ENCODE data around the gene DAPK1.

DAPK1 gene

DNA sequence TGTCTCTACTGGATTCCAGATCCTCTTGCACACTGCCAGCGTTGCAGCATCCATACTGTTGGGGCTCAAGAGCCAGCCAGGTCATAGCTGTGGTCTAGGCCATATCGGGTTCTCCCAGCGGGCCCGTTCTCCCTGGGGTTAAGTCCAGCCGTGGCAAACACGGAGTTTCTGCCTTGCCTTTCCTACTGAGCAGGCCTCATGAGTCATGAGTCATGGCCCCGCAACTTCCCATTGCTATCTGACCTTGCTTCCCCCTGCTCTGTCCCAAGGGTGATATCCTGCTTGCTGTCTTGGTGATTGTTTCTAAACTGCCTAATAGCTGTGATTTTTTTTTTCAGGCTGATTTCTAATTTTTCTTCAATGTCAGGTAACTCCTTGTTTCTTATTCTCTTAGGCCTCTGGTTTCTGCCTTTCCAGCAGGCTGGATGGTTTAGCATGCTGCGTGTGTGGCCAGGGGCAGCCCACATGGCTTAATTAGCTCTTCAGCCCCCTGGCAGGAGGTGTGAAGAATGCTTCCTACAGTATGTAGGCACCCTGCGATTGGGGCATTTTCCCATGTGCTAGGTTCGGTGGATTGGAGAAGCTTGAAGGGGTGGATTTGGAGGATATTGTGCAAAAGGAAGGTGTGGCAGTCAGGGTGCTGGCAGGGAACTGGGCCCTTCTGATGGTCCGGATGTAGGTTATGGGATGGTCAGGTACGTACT is 18.7 kb downstream of the DAPK1 start:
- H3K4me3 ChIP-seq (ENCODE audit: low read length) = no peak overlapping the region
- DNase-seq (ENCODE audit: low read depth) = no peak
- TF ChIP-seq, protein P1, sequence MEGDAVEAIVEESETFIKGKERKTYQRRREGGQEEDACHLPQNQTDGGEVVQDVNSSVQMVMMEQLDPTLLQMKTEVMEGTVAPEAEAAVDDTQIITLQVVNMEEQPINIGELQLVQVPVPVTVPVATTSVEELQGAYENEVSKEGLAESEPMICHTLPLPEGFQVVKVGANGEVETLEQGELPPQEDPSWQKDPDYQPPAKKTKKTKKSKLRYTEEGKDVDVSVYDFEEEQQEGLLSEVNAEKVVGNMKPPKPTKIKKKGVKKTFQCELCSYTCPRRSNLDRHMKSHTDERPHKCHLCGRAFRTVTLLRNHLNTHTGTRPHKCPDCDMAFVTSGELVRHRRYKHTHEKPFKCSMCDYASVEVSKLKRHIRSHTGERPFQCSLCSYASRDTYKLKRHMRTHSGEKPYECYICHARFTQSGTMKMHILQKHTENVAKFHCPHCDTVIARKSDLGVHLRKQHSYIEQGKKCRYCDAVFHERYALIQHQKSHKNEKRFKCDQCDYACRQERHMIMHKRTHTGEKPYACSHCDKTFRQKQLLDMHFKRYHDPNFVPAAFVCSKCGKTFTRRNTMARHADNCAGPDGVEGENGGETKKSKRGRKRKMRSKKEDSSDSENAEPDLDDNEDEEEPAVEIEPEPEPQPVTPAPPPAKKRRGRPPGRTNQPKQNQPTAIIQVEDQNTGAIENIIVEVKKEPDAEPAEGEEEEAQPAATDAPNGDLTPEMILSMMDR (IDR thresholded peaks at IDR 0.05; ENCODE audit: insufficient read depth, low read depth, low read length, missing control alignments) = no peak

DNA sequence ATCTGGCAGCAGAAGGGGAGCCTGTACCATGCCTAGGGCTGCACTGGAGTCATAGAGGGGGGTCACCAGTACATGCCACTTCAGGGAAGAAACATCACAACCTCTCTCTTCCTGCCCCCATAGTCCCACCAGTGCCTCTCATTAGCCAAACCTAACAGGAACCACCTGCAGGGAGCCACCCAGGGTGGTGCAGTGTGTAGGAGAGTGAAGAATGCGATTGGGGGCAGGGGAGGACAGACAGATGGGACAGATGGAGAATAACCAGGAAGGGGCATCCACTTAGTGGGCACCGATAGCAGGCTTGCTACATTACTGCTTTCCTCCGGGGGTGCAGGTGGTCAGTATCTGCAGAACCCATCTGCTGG is 19.2 kb downstream of the DAPK1 start:
- TF ChIP-seq, protein P1 (IDR thresholded peaks at IDR 0.05; ENCODE audit: insufficient read depth, low read depth, low read length, missing control alignments) = no peak
- no peak for DNase-seq (ENCODE audit: low read depth)

DNA sequence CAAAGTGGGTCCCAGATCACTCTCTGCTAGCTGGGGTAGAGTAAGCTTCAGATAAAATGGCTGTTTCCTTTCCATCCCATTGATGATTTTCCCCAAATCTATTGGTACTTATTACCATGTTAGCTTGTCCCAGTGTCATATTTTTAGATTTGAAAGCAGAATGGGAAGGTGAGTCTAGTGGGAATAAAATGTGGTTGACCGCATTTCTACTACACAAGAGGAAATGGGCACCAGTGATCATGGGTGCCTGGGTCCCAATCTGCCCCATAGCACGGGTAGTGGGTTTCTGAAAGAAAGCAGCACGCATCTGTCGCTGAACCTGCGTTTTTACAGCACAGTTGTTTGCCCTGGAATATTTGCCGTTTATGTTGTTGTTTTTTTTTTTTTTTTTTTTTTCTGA is 20.1 kb downstream of the DAPK1 start:
- H3K4me3 ChIP-seq (ENCODE audit: low read length) = no peak overlapping the region
- TF ChIP-seq, protein P1 (IDR thresholded peaks at IDR 0.05; ENCODE audit: insufficient read depth, low read depth, low read length, missing control alignments) = no peak
- DNase-seq (ENCODE audit: low read depth) = no peak

More for the DNA sequence above, 19.2 kb downstream of the DAPK1 start:
- no peak overlapping the region for H3K4me3 ChIP-seq (ENCODE audit: low read length)

DNA sequence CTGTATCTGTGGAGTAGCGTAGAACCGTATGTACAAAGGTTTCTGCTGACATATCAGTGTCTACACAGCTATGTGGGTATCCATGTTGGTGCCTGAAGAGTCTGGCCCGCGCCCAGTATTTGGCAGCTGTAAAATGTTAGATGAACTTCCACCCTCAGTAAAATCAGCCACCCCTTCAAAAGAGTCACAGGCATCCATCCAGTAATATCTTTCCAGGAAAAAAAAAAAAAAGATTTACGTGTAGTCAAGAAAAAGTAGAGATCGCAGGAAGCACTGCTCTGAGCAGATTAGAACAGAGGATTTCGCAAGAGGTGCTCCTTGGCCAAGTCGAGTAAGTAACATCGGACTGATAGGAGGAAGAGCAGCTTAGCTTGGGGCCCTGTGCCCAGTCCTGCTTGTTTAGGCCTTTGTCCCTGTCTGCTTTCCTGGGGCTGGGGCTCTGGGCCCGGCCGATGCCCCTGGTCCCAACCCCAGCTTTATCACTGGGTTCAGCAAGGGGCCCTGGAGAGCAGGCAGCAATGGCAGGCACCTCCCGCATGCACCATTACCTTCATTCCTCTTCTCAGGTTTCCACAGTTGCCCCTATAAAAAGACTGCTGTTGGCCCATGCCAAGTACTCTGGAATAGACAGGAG is 21.2 kb downstream of the DAPK1 start:
- TF ChIP-seq, protein P1 (IDR thresholded peaks at IDR 0.05; ENCODE audit: insufficient read depth, low read depth, low read length, missing control alignments) = no peak
- DNase-seq (ENCODE audit: low read depth) = peak; percentile 21
- H3K4me3 ChIP-seq (ENCODE audit: low read length) = no peak overlapping the region

DNA sequence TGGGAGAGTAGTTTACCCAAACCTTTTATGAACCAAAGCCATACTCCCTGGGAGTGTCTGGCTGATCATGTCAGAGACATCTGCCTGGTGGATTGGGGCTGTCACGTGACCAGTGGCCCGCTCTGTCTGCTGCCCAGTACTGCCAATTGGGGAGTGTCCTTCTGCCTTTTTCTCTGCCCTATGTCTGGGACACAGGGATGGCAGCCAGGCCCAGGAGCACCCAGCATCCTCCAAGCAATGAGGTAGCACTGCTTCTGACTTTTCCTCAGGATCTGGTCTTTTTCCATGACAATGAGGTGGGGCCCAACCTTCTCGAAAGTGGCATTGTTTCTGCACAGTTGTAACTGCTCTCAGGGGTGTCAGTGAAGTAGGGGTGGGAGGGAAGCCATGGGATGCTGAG is 21.8 kb downstream of the DAPK1 start:
- no peak for DNase-seq (ENCODE audit: low read depth)
- H3K4me3 ChIP-seq (ENCODE audit: low read length) = no peak overlapping the region
- TF ChIP-seq, protein P1 (IDR thresholded peaks at IDR 0.05; ENCODE audit: insufficient read depth, low read depth, low read length, missing control alignments) = no peak

DNA sequence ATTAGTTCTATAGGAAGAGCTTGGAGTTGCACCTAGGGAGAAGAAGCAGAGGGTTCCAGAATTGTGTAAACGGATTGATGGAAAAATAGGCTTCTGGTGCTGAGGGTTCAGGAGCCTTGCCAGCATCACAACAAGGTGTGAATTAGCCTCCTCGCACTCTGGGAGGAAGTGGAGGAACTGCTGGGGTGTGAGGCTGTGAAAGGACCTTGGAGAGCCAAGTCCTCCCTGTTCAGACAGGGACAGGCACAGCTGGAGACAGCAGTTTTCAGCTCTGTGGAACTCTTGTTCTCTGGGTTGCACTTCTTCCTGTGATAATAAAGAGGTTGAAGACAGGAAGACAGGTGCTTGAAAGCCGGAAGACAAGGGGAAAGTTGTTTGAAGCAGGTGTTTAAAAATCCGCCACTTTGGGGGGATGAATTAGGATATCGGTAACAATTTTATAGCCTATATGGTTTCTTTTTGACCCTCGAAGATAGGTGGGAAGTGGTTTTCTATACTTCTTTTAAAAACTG is 22.6 kb downstream of the DAPK1 start:
- TF ChIP-seq, protein P1 (IDR thresholded peaks at IDR 0.05; ENCODE audit: insufficient read depth, low read depth, low read length, missing control alignments) = no peak
- H3K4me3 ChIP-seq (ENCODE audit: low read length) = no peak overlapping the region
- DNase-seq (ENCODE audit: low read depth) = no peak

Data from epithelial cell of esophagus (primary cell).